ENCODE results near the gene AAK1.

DNA sequence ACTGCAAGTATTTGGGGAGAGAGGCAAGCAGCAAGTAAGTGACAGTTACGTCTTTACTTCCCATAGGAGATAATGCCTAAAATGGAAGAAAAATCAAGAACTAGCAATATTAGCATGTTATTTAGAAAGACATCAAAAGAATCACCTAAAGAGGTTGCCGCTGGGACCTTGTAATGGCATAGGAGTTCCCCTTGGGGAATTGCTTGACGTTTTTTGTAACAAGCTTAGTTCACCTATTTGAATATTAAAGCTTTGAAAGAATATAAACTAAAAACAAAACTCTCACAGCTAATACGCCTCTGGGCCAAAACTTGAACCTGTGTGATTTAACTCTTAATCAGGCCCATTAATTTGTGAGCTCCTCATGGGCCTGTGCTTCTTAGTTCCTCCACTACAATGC, 89.0 kb downstream of the AAK1 start:
- TF ChIP-seq, protein P1, sequence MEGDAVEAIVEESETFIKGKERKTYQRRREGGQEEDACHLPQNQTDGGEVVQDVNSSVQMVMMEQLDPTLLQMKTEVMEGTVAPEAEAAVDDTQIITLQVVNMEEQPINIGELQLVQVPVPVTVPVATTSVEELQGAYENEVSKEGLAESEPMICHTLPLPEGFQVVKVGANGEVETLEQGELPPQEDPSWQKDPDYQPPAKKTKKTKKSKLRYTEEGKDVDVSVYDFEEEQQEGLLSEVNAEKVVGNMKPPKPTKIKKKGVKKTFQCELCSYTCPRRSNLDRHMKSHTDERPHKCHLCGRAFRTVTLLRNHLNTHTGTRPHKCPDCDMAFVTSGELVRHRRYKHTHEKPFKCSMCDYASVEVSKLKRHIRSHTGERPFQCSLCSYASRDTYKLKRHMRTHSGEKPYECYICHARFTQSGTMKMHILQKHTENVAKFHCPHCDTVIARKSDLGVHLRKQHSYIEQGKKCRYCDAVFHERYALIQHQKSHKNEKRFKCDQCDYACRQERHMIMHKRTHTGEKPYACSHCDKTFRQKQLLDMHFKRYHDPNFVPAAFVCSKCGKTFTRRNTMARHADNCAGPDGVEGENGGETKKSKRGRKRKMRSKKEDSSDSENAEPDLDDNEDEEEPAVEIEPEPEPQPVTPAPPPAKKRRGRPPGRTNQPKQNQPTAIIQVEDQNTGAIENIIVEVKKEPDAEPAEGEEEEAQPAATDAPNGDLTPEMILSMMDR (IDR thresholded peaks at IDR 0.05), result no peak
- no peak for TF ChIP-seq POLR2A (IDR thresholded peaks at IDR 0.05)

All from lower leg skin (tissue), 3 donors.